Left hindlimb (tissue), 1 donor: ENCODE results near the gene WDR86.

Experiments used
- DNase-seq: peaks from one replicate; pipeline ENCODE4 v3.0.0-alpha.2; 2018

The WDR86 gene

GRCh38 chr7:151427705-151428377 is 18.0 kb upstream of the WDR86 start:
- no peak for DNase-seq

DNA sequence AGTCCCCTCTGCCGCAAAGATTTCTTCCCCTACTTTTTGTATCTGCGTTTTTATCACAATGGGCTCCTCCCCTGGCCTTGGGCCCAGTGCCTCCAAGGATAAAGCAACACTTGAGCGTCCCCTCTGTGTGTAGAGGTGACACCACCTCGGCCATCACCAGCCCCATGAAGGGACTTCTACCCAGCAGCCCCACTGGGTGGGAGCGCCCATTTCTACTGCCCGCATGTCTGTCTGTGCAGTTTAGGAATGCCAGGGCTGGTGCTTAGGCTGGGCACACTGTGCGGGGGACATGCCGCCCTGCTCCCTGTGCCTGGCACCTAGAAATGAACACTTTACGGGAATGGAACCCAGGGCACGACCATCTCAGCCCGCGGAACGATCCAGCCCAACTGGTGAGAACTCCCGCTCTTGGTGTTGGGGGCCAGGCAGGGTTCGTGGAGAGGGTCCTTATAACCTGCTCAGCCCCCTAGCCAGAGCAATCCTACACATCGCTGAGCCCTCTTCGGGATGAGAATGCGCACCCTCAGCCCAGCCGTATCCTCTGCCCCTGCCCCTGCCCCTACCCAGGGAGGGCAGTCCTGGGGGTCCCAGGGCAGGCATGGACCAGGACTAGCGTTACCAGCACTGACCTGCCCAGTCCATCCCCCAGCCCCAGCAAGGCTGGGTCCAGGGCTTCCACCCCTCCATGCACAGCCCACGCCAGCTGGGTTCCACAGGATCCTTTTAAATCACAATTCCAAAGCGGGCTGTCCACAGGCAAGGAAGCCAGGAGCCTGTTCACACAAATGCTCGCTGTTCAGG is 17.3 kb upstream of the WDR86 start:
- no peak for DNase-seq

- DNase-seq, result peak; percentile 81
Observed at GRCh38 chr7:151426441-151426903, 16.6 kb upstream of the WDR86 start.

DNA sequence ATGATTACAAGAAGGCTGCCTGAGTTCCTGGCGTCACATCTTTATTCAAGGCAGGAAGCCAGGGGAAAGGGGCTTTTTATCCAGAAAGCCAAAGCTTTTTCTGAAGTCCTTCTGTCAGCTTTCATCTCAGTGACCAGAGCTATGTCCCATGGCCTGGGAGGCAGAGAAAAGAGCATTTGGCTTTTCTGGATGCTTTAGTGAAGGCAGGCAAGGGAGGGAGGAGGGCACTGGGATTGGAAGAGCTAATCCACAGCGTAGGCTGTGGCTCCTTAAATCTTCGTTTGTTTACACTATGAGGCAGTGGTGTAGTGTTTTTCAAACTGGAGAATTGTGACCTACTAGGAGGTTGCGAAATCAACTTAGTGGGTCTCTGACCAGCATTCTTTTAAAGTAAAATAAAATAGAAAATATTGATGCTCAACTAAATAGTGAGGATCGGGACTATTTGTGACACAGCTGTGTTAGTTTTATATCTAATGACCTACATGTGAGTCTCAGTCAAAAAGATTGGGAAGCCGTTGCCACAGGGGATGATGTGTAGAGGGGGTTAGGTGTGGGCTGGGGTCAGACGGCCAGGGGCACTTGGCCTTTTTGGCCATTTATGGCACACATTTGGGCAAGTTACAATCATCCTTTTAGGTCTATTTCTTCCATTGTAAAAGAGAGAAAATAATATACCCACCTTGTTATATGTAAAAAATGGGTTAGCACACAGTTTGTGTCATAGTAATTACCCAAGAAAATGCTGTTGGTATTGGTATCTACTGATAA is 16.0 kb upstream of the WDR86 start:
- no peak for DNase-seq

- no peak for DNase-seq
Observed at GRCh38 chr7:151424799-151425198, 15.0 kb upstream of the WDR86 start.

GRCh38 chr7:151423936-151424335 is 14.1 kb upstream of the WDR86 start:
- DNase-seq, result no peak

- no peak for DNase-seq
Observed at GRCh38 chr7:151423226-151423625, 13.4 kb upstream of the WDR86 start.

- no peak for DNase-seq
Observed at GRCh38 chr7:151422212-151422611, 12.4 kb upstream of the WDR86 start.

DNA sequence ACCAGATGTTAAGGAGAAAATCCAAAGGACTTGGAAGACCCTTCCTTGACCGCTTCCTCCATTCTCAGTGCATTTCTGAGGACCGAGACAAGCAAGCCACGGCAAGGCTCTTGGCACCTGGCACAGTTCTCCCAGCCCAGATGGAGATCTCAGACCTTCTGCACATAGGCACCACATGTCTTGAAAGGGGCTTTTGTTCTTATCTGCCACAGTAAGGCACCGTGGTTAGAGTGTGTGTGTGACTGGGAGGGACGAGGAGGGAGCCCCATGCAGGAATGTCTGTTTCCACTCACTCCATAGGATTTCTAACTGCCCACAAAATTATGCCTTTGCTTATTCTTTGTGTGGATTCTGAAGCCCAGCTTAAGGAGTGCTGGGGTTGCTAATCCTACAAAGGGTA is 10.3 kb upstream of the WDR86 start:
- no peak for DNase-seq

DNA sequence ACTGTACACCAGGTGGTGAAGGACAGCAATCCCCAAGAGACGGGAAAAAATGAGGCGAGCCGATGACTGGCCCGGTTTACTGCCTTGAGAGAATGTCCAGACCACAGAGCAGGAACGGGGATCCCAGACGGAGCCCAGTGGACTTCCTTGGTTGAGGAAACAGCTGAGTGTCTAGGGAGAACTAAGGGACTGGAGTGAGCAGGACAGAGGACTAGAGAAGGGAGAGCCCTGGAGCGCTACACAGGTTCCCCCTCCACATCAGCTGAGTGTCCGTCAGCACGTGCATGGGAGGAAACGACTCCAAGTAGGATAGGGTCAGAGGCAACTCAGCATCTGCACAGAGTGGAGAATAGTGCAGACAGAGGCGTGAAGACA is 7.1 kb upstream of the WDR86 start:
- DNase-seq, result peak; percentile 41

- DNase-seq, result peak; percentile 18
Observed at GRCh38 chr7:151416112-151416940, 6.5 kb upstream of the WDR86 start.

DNA sequence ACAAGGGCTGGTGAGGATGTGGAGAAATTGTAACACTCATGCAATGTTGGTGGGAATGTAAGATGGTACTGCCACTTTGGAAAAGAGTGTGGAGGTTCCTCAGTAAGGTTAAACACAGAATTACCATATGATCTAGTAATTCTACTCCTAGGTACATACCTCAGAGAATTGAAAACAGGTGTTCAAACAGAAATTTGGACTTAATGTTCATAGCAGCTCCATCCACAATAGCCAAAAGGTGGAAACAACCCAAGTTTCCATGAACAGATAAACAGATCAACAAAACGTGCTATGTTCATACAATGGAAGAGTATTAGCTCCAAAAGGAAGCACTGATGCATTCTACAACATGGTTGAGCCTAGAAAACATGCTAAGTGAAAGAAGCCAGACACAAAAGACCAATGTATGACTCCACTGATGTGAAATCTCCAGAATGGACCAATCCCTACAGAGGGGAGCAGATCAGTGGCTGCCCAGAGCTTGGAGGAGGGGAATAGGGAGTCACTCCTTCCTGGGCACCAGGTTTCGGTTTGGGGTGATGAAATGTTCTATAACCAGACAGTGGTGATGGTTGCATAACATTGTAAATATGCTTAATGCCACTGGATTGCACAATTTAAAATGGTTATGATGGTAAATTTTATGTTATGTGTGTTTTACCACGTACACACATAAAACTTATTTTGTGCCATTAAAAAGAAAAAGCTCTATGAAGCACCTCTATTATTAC is 5.7 kb upstream of the WDR86 start:
- DNase-seq, result peak; percentile 17

- DNase-seq, result no peak
Observed at GRCh38 chr7:151413241-151413640, 3.4 kb upstream of the WDR86 start.

DNA sequence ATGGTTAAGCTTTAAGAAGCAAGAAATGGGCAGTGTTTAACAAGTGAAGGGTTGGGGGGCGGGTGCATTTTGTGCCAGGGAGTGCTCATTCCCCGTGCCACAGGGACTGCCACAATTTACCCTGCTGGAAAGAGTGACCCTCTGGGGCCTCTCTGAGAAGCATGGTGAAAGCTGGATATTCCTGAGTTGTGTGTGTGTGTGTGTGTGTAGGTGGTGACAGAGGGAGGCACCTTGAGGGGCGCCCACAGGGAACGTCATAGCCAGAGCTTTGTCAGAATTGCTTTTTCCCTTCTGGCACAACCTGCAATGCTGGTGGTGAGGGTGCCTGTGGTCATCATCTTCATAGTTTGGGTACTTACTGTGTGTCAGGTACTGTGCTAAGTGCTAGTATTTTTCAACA is 2.5 kb upstream of the WDR86 start:
- DNase-seq, result peak; percentile 11

DNA sequence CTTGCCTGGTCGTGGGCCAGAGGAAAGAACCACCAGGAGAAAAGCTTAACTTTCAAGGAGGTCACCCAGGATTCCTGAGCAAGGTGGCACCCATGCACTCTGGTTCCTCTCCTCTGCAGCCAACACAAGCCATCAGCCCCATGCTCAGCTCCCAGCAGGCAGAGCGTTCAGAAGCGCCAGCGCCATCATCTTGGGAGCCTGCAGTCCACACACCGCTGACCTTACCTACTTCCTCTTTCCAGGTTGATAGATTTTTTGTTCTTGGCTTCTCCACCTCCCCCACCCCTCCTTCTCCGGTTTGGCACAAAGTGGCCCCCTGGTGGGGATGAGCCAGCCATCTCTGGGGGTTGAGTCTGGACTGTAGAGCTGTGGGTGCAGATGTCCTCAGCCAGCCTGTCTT is 1.7 kb upstream of the WDR86 start:
- DNase-seq, result peak; percentile 23

DNA sequence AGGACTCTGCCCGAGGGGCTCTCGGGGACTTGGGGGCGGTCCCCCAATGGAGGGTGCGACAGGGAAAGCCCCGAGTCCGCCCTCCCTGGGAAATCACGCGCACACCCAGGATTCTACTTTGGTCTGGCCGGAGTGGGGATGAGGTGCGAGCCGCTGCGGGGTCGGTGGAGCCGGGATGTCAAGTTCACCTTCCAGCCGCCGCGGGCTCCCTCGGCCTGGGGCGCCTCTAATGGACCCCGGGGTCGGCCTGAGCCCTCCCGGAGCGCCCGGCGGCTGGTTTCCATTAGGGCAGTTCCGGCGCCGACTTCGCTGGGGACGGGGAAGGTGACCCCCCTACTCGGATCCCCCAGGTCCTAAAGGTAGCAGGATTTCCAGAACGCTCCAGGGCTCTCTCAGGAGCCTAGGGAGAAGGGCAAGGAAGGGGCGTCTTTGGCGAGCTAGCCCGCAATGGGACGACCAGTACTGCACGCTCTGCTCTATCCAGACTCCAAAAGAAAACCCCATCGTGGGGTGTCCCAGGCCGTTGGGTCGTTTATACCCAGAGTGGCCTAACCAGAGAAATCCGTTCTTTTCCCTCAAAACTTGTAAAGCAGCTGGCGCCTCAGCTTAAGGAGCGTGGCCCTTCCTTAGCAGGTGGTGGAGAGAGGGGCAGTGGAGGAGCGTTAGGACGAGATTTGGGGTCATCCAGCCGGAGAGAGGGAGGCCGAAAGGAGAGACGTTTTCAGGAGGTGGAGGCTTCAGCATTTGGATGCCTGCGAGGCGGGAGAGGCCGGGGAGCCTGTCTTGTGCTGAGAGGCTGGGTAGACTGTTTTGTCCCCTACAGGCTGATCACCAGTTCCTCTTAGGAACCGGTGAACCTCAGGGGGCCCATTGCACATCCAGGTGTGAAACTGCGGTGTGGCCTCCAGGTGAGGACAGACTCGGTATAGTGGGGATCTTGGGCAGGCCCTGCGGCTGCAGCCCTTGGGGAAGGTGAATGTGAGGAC is 860 bp upstream of the WDR86 start:
- DNase-seq, result peak; percentile 55

DNA sequence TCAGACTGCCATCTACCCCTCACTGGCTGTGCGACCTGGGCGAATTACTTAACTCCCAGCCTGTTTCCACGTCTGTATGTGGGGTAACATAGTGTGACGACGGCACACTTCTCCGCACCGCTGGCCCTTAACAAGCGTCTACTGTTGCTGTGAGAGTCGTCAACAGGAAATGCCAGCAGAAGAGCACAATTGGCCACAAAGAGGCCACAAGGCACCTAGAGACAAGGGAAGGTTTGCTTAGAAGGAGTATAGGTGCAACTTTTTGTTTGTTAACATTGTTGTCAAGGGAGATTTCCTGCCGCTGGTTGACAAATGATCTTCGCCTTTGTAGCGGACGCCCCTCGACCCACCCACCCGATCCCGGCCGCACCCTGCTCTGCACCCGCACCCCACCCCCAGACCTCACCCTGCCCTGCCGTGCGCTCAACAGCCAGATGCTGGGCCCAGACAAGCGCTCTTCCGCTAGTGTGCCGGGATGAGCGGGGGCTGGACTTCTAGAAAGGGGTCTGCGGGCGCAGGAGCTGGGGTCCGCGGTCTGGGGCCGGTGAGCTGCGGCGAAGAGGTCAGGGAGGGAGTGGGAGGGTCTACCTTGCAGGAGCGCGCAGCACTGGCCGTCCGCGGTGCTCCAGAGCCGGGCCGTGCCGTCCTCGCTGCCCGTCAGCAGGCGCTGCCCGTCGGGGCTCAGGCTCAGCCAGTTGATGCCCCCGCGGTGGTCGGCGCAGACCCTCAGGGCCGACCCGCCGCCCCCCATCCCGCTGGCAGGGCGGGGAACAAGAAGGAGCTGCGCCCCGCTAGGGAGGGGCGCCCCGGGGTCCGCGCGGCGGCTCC is 785 bp downstream of the WDR86 start:
- peak; percentile 37 for DNase-seq

DNA sequence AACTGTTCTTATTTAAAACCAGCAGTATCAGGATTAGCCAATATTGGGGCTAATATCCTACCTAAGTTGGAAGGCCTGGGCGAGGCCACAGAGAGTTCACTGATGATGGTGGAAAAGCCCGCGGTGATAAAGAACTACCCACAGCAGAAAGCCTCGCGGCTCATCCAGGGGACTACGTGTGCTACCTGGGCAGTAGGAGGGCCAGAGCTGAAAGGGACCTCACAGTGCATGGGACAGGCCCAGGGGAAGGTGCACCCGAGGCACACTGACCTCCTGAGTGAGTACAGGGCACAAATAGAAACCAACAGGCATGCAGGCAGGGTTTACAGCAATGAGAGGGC is 1.4 kb downstream of the WDR86 start:
- no peak for DNase-seq

DNA sequence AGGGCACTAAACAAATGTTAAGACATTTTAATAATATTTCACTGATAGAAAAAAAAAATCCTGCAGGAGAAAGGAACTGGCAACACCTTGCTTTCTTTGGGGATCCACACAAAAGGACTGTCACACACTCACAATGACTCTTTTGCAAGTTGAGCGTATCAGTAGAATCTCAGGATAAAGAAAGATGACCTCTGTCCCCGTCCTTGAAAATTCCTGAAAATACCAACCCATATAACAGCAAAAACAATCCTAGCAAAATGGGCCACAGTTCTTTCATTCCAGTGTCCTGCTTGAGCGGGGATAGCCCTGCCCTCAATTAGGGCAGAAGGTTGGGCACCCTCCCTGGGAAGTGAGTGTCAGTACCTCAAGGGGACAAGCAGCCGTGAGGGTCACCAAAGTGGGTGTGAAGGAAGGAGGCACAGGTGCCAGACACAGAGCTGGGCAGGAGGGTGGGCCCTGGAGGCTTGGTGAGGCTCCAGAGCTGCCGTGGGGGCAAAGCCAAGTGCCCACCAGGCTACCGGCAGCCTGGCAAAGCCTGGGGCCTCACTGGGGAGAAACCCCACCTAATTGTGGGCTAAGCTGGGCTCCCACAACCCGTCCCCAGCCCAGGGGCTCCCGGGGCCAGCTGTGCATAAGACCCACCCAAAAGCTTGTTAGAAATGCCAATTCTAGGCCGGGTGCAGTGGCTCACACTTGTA is 2.8 kb downstream of the WDR86 start:
- peak; percentile 25 for DNase-seq
